ENCODE data around the gene C4BPA.

Gene C4BPA

DNA sequence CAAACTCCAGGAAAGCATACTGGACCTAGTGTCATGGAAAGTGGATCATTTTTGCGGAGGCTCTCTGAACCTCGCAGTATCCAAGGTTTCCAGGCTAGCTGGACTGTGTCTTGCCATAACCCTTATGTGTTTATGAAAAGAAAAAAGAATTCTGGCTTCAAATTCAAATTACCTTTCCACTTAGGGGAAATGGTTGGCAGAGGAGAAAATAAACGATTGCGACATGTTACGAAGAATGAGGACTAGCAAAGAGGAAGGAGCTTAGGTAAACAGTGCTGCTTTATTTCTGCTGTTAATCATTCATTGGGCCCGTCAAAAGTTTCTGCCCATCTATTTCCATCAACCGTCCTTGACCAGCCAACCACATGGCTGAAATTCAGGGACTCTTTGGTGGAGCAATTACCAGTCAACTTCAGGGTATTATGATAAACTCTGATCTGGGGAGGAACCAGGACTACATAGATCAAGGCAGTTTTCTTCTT lies at the start of gene C4BPA:
Gene C4BPA (plus strand): TSS at position 342 of the 482 bp plus-strand sequence. CDS start 8,793 bp downstream, outside the sequence.
- Histone ChIP-seq H3K27me3 (replicated peaks; ENCODE audit: control insufficient read depth, insufficient read depth, low read length) (peaks cover 5% of the 10 kb centered on the region), H3K9ac (ENCODE audit: low read length) (no peak within 1 kb of the TSS), H3K9me3 (ENCODE audit: control insufficient read depth, low read length) (no peaks in the 10 kb centered on the region), H3K4me1 (ENCODE audit: control insufficient read depth, insufficient read depth, low read length) (no peaks in the 10 kb centered on the region), H3K36me3 (ENCODE audit: control insufficient read depth, insufficient read depth, low read length, severe bottlenecking) (no peaks in the 10 kb centered on the region), H3K4me3 (ENCODE audit: low read length) (no peak within 1 kb of the TSS)
- no peak for DNase-seq (ENCODE audit: low read depth)

GRCh38 chr1:207054491-207054890 lies 49.5 kb upstream of the C4BPA start:
- H3K27me3 ChIP-seq (replicated peaks; ENCODE audit: control insufficient read depth, insufficient read depth, low read length): no peaks in the 10 kb centered on the region
- H3K4me3 ChIP-seq (ENCODE audit: low read length): no peak overlapping the region
- no peaks in the 10 kb centered on the region for H3K9me3 ChIP-seq (ENCODE audit: control insufficient read depth, low read length)
- peaks cover 20% of the 10 kb centered on the region for H3K4me1 ChIP-seq (ENCODE audit: control insufficient read depth, insufficient read depth, low read length)
- H3K36me3 ChIP-seq (ENCODE audit: control insufficient read depth, insufficient read depth, low read length, severe bottlenecking): no peaks in the 10 kb centered on the region
- no peak overlapping the region for H3K9ac ChIP-seq (ENCODE audit: low read length)
- no peak for DNase-seq (ENCODE audit: low read depth)

DNA sequence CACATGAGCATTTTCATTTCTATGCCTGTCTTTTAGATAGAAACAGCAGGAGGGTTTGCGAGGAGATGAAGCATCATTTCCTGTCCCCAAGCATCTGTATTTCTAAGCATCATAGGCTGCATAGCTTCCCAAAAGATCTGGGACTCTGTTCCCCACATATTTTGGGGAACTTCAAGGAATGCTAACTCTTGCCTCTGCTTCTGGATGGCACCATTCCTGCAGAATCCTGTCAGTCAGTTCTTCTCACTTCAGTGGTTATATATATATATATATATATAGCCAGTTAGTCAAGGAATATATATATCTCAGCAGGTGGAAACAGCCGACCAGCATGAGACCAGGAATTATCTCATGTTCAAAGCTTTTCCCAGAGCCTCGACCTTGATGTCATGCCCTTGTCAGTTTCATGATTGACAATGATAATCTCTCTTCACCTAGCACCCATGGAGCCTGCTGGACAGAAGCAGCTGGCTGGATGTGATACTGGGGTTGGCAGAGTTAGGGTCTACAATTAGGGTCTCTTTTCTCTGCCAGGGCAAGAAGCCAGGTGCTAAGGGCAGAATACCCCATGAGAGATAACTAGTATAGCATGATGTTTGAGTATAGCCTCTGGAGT lies 48.5 kb upstream of the C4BPA start:
- H3K27me3 ChIP-seq (replicated peaks; ENCODE audit: control insufficient read depth, insufficient read depth, low read length): no peaks in the 10 kb centered on the region
- no peak overlapping the region for H3K4me3 ChIP-seq (ENCODE audit: low read length)
- H3K9me3 ChIP-seq (ENCODE audit: control insufficient read depth, low read length): no peaks in the 10 kb centered on the region
- peaks cover 4% of the 10 kb centered on the region for H3K36me3 ChIP-seq (ENCODE audit: control insufficient read depth, insufficient read depth, low read length, severe bottlenecking)
- DNase-seq (ENCODE audit: low read depth): no peak
- no peak overlapping the region for H3K9ac ChIP-seq (ENCODE audit: low read length)
- H3K4me1 ChIP-seq (ENCODE audit: control insufficient read depth, insufficient read depth, low read length): peaks cover 17% of the 10 kb centered on the region

DNA sequence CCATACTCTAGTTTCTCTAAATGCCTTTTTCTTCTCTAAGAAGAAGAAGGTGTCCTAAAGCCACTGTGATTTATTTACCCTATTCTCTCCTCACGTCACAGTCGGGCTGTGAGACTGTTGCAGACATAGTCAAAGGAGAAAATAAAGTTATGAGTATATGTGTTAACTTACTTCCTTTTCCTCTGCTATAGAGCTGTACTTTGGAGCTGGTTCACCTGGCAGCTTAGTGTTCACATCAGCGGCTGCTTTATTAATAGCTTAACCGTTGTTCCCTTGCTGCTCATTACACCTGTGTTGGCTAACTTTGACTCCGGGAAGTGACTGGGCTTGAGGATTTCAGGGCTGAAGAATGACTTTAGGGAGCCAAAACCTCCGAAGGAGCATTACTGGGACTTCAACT lies 47.4 kb upstream of the C4BPA start:
- Histone ChIP-seq H3K36me3 (ENCODE audit: control insufficient read depth, insufficient read depth, low read length, severe bottlenecking) (peaks cover 9% of the 10 kb centered on the region), H3K9me3 (ENCODE audit: control insufficient read depth, low read length) (no peaks in the 10 kb centered on the region), H3K27me3 (replicated peaks; ENCODE audit: control insufficient read depth, insufficient read depth, low read length) (no peaks in the 10 kb centered on the region), H3K9ac (ENCODE audit: low read length) (no peak overlapping the region), H3K4me1 (ENCODE audit: control insufficient read depth, insufficient read depth, low read length) (peaks cover 10% of the 10 kb centered on the region), H3K4me3 (ENCODE audit: low read length) (no peak overlapping the region)
- DNase-seq (ENCODE audit: low read depth): no peak

- H3K4me3 ChIP-seq (ENCODE audit: low read length): no peak overlapping the region
- no peak overlapping the region for H3K9ac ChIP-seq (ENCODE audit: low read length)
- no peaks in the 10 kb centered on the region for H3K4me1 ChIP-seq (ENCODE audit: control insufficient read depth, insufficient read depth, low read length)
- H3K36me3 ChIP-seq (ENCODE audit: control insufficient read depth, insufficient read depth, low read length, severe bottlenecking): peaks cover 24% of the 10 kb centered on the region
- no peak for DNase-seq (ENCODE audit: low read depth)
- no peaks in the 10 kb centered on the region for H3K9me3 ChIP-seq (ENCODE audit: control insufficient read depth, low read length)
- no peaks in the 10 kb centered on the region for H3K27me3 ChIP-seq (replicated peaks; ENCODE audit: control insufficient read depth, insufficient read depth, low read length)
Observed at GRCh38 chr1:207058252-207058651, 45.8 kb upstream of the C4BPA start.

GRCh38 chr1:207058878-207059867 lies 44.9 kb upstream of the C4BPA start:
- Histone ChIP-seq H3K4me1 (ENCODE audit: control insufficient read depth, insufficient read depth, low read length) (no peaks in the 10 kb centered on the region), H3K9ac (ENCODE audit: low read length) (no peak overlapping the region), H3K27me3 (replicated peaks; ENCODE audit: control insufficient read depth, insufficient read depth, low read length) (no peaks in the 10 kb centered on the region), H3K36me3 (ENCODE audit: control insufficient read depth, insufficient read depth, low read length, severe bottlenecking) (peaks cover 34% of the 10 kb centered on the region), H3K9me3 (ENCODE audit: control insufficient read depth, low read length) (no peaks in the 10 kb centered on the region), H3K4me3 (ENCODE audit: low read length) (no peak overlapping the region)
- DNase-seq (ENCODE audit: low read depth): no peak

DNA sequence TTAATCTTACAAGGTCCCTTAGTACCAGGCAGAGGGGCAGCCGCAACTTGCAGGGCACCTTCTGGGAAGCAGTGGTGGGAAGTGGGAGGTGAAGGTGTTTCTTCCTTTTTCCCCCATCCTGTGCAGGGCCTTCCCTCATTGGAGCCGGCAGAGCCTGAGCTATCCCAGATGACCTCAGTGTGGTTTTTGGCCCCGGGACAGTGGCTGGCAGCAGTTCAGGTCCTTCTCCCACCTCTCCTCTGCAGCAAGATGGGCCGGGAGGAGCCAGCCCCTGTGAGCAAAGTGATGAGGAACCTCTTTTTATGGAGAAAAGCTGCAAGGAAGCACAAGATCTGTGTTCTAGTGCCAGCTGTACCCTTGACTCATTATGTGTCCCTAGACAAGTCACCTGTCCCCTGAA lies 44.2 kb upstream of the C4BPA start:
- no peak overlapping the region for H3K4me3 ChIP-seq (ENCODE audit: low read length)
- H3K4me1 ChIP-seq (ENCODE audit: control insufficient read depth, insufficient read depth, low read length): no peaks in the 10 kb centered on the region
- H3K36me3 ChIP-seq (ENCODE audit: control insufficient read depth, insufficient read depth, low read length, severe bottlenecking): peaks cover 40% of the 10 kb centered on the region
- H3K9me3 ChIP-seq (ENCODE audit: control insufficient read depth, low read length): no peaks in the 10 kb centered on the region
- H3K9ac ChIP-seq (ENCODE audit: low read length): no peak overlapping the region
- no peak for DNase-seq (ENCODE audit: low read depth)
- H3K27me3 ChIP-seq (replicated peaks; ENCODE audit: control insufficient read depth, insufficient read depth, low read length): no peaks in the 10 kb centered on the region

DNA sequence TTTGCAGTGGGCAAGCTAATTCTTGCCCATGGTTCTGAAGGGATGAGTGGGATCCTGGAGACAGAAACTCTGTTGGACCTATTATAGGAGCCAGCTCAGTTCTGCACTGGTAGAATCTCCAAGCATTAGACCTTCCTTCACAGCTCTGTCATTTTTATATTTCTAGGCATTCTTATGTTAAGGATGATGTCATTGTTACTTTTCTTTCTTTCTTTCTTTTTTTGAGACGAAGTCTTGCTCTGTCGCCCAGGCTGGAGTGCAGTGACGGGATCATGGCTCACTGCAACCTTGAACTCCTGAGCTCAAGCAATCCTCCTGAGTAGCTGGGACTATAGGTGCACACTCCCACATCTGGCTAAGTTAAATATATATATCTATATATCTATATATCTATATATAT lies 43.4 kb upstream of the C4BPA start:
- Histone ChIP-seq H3K9ac (ENCODE audit: low read length) (no peak overlapping the region), H3K9me3 (ENCODE audit: control insufficient read depth, low read length) (no peaks in the 10 kb centered on the region), H3K4me3 (ENCODE audit: low read length) (no peak overlapping the region), H3K36me3 (ENCODE audit: control insufficient read depth, insufficient read depth, low read length, severe bottlenecking) (peaks cover 44% of the 10 kb centered on the region), H3K4me1 (ENCODE audit: control insufficient read depth, insufficient read depth, low read length) (no peaks in the 10 kb centered on the region), H3K27me3 (replicated peaks; ENCODE audit: control insufficient read depth, insufficient read depth, low read length) (no peaks in the 10 kb centered on the region)
- DNase-seq (ENCODE audit: low read depth): no peak

GRCh38 chr1:207062058-207062457 lies 42.0 kb upstream of the C4BPA start:
- Histone ChIP-seq H3K9ac (ENCODE audit: low read length) (no peak overlapping the region), H3K4me3 (ENCODE audit: low read length) (no peak overlapping the region), H3K9me3 (ENCODE audit: control insufficient read depth, low read length) (no peaks in the 10 kb centered on the region), H3K27me3 (replicated peaks; ENCODE audit: control insufficient read depth, insufficient read depth, low read length) (no peaks in the 10 kb centered on the region), H3K4me1 (ENCODE audit: control insufficient read depth, insufficient read depth, low read length) (no peaks in the 10 kb centered on the region), H3K36me3 (ENCODE audit: control insufficient read depth, insufficient read depth, low read length, severe bottlenecking) (peaks cover 52% of the 10 kb centered on the region)
- DNase-seq (ENCODE audit: low read depth): no peak

- no peak overlapping the region for H3K9ac ChIP-seq (ENCODE audit: low read length)
- H3K27me3 ChIP-seq (replicated peaks; ENCODE audit: control insufficient read depth, insufficient read depth, low read length): no peaks in the 10 kb centered on the region
- no peaks in the 10 kb centered on the region for H3K9me3 ChIP-seq (ENCODE audit: control insufficient read depth, low read length)
- H3K36me3 ChIP-seq (ENCODE audit: control insufficient read depth, insufficient read depth, low read length, severe bottlenecking): peaks cover 61% of the 10 kb centered on the region
- H3K4me3 ChIP-seq (ENCODE audit: low read length): no peak overlapping the region
- H3K4me1 ChIP-seq (ENCODE audit: control insufficient read depth, insufficient read depth, low read length): no peaks in the 10 kb centered on the region
- no peak for DNase-seq (ENCODE audit: low read depth)
Observed at GRCh38 chr1:207063014-207063413, 41.0 kb upstream of the C4BPA start.

DNA sequence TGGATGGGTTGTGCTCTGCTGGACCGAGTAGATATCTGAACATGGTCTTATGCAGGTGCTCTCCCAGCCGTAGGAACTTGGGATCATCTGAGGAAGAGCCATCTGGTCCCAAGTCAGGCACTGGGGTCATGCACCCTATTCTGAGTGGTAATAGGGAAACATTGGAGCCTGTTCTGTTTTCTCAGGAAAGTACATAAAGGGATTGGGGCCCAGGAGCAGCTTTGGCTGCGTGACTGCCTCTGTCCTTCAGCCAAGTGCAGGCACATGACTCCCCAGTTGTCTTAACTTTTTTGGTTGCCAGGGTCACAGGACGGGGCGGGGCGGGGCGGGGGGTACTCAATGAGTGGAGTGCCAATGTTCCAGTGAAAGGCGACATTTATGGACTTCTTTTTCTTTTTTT lies 39.5 kb upstream of the C4BPA start:
- no peak for DNase-seq (ENCODE audit: low read depth)
- Histone ChIP-seq H3K9me3 (ENCODE audit: control insufficient read depth, low read length) (no peaks in the 10 kb centered on the region), H3K9ac (ENCODE audit: low read length) (no peak overlapping the region), H3K4me1 (ENCODE audit: control insufficient read depth, insufficient read depth, low read length) (no peaks in the 10 kb centered on the region), H3K27me3 (replicated peaks; ENCODE audit: control insufficient read depth, insufficient read depth, low read length) (no peaks in the 10 kb centered on the region), H3K36me3 (ENCODE audit: control insufficient read depth, insufficient read depth, low read length, severe bottlenecking) (peaks cover 75% of the 10 kb centered on the region), H3K4me3 (ENCODE audit: low read length) (no peak overlapping the region)
